Choroid plexus epithelial cell (primary cell): ENCODE data around the gene COPE.

Experiments
- DNase-seq: peaks from one replicate; pipeline ENCODE4 v3.0.0-alpha.2; 2010; ENCODE audit warnings: low read depth
- H3K4me3 ChIP-seq: 2 replicates; pipeline ENCODE4 v1.5.1; 2011; ENCODE audit warnings: low read depth, mild to moderate bottlenecking, control low read depth, low read length, moderate library complexity
- TF ChIP-seq, protein P1 (sequence below): conservative IDR thresholded peaks from 2 replicates; pipeline ENCODE4 v1.5.1; 2011; ENCODE audit warnings: low read depth, mild to moderate bottlenecking, control low read depth, inconsistent platforms, low read length, moderate library complexity

The COPE gene

DNA sequence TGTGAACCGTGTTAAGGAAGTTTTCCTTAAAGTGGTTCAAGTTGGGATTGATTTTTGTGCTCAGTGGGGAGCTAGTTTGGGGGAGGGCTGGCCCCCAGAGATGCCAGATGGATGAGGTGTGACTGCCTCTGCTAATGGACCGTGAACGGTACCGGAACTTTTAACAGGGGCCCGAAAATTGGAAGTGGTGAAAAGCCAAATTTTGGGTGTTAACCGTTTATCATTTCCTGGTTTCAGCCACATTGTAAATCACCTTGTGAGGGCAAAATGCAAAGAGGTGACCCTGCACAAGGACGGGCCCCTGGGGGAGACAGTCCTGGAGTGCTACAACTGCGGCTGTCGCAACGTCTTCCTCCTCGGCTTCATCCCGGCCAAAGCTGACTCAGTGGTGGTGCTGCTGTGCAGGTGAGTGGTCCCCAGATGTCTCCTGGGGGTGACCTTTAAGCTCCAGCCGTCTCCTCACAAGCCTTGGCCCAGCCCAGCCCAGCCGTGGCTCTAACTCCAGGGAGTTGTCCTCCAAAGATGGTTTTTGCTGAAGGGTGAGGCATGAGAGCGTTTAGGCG is 69.3 kb downstream of the COPE start:
- TF ChIP-seq, protein P1, sequence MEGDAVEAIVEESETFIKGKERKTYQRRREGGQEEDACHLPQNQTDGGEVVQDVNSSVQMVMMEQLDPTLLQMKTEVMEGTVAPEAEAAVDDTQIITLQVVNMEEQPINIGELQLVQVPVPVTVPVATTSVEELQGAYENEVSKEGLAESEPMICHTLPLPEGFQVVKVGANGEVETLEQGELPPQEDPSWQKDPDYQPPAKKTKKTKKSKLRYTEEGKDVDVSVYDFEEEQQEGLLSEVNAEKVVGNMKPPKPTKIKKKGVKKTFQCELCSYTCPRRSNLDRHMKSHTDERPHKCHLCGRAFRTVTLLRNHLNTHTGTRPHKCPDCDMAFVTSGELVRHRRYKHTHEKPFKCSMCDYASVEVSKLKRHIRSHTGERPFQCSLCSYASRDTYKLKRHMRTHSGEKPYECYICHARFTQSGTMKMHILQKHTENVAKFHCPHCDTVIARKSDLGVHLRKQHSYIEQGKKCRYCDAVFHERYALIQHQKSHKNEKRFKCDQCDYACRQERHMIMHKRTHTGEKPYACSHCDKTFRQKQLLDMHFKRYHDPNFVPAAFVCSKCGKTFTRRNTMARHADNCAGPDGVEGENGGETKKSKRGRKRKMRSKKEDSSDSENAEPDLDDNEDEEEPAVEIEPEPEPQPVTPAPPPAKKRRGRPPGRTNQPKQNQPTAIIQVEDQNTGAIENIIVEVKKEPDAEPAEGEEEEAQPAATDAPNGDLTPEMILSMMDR, result no peak
- DNase-seq, result peak; percentile 20
- H3K4me3 ChIP-seq, result no peak overlapping the region
